GM18868 (cell line): ENCODE data around the gene MED12.
A peak's percentile ranks its signal among the peaks of the same experiment; 100 is the strongest.

ENCODE experiments used
- ATAC-seq: cut with Tn5 transposase; IDR thresholded peaks from one replicate; pipeline ENCODE4 v1.9.1; 2021; ENCODE audit warnings: mild to moderate bottlenecking, moderate library complexity; ENCODE audit not compliant: unreplicated experiment

The MED12 gene

GRCh38 chrX:71106427-71106826 is 12.0 kb upstream of the MED12 start, which contains the start of gene CXorf65:
TSS of gene CXorf65 (minus strand) at chrX:71106740. CDS start at chrX:71106556, 184 bp downstream.
- ATAC-seq = no peak

- ATAC-seq = no peak
Observed at GRCh38 chrX:71107245-71107644, 11.2 kb upstream of the MED12 start.

GRCh38 chrX:71107762-71108360 is 10.5 kb upstream of the MED12 start:
- no peak for ATAC-seq

- ATAC-seq = no peak
Observed at GRCh38 chrX:71109051-71109450, 9.3 kb upstream of the MED12 start.

- ATAC-seq = peak; percentile 95
Observed at GRCh38 chrX:71111141-71111843, 7.1 kb upstream of the MED12 start, which contains the start of gene IL2RG. TSS of gene IL2RG (minus strand) at chrX:71111577. CDS start at chrX:71111539, 38 bp downstream.

- peak; percentile 25 for ATAC-seq
Observed at GRCh38 chrX:71111921-71112431, 6.4 kb upstream of the MED12 start.

GRCh38 chrX:71117358-71117757 is 1.0 kb upstream of the MED12 start:
- no peak for ATAC-seq

- ATAC-seq = no peak
Observed at GRCh38 chrX:71118985-71119535, 664 bp downstream of the MED12 start.

GRCh38 chrX:71128166-71128833 is 9.9 kb downstream of the MED12 start:
- ATAC-seq = no peak

GRCh38 chrX:71128915-71129765 is 10.7 kb downstream of the MED12 start:
- peak; percentile 79 for ATAC-seq

GRCh38 chrX:71131510-71131909 is 13.1 kb downstream of the MED12 start:
- ATAC-seq = no peak

- ATAC-seq = no peak
Observed at GRCh38 chrX:71140440-71140839, 22.0 kb downstream of the MED12 start.

- ATAC-seq = no peak
Observed at GRCh38 chrX:71143508-71143907, 25.1 kb downstream of the MED12 start.

GRCh38 chrX:71144651-71145050 is 26.3 kb downstream of the MED12 start, which contains the start of gene NLGN3:
TSS of gene NLGN3 (plus strand) at chrX:71144841. CDS start at chrX:71147750, 2,909 bp downstream.
- ATAC-seq = no peak

- ATAC-seq = no peak
Observed at GRCh38 chrX:71147496-71148277, 29.3 kb downstream of the MED12 start.

GRCh38 chrX:71148278-71148663 is 29.9 kb downstream of the MED12 start:
- ATAC-seq = no peak

- no peak for ATAC-seq
Observed at GRCh38 chrX:71151366-71151765, 33.0 kb downstream of the MED12 start.

GRCh38 chrX:71154196-71154595 is 35.8 kb downstream of the MED12 start:
- no peak for ATAC-seq

- no peak for ATAC-seq
Observed at GRCh38 chrX:71154641-71155040, 36.2 kb downstream of the MED12 start.

- no peak for ATAC-seq
Observed at GRCh38 chrX:71158603-71159002, 40.2 kb downstream of the MED12 start.
